GM21360 (cell line): ENCODE measurements around the gene DLGAP1.
A peak's percentile ranks its signal among the peaks of the same experiment; 100 is the strongest.

ENCODE experiments used
- ATAC-seq: cut with Tn5 transposase; IDR thresholded peaks from one replicate; pipeline ENCODE4 v1.9.1; 2021; ENCODE audit warnings: mild to moderate bottlenecking, moderate library complexity; ENCODE audit not compliant: unreplicated experiment

Gene DLGAP1

GRCh38 chr18:4016391-4017049 lies 438.6 kb downstream of the DLGAP1 start:
- no peak for ATAC-seq

- ATAC-seq = no peak
Observed at GRCh38 chr18:4007846-4008245, 447.3 kb downstream of the DLGAP1 start.

GRCh38 chr18:4004183-4004829 lies 450.8 kb downstream of the DLGAP1 start:
- ATAC-seq = no peak

GRCh38 chr18:3998698-3999333 lies 456.3 kb downstream of the DLGAP1 start:
- ATAC-seq = no peak

DNA sequence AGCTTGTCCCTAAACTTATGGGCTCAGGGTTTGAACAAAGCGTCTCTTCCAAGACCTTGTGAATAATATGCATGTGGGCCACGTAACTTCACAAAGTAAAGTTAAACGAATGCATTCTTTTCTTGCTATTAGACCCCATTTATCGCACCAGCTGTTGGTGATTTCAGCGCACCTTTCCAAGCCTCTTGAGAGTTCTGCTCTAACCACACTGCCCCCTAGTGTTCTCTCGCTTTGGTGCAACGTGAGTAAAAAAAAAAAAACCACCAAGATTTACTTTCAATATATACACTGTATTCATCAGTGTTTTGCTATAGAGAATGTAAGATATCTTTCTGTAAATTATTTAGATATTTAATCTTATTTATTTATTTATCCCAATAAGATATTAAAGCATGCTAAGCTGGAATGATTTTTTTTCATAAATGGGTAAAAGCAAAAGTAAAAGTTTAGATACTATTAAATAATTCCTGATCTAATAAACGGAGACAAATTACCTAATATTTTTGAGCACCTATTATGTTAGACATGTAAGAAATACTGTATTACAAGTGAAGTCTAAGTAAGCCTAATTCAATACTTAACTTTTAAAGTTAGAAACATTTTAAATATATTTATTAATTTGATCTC lies 459.5 kb downstream of the DLGAP1 start:
- ATAC-seq = peak; percentile 78

DNA sequence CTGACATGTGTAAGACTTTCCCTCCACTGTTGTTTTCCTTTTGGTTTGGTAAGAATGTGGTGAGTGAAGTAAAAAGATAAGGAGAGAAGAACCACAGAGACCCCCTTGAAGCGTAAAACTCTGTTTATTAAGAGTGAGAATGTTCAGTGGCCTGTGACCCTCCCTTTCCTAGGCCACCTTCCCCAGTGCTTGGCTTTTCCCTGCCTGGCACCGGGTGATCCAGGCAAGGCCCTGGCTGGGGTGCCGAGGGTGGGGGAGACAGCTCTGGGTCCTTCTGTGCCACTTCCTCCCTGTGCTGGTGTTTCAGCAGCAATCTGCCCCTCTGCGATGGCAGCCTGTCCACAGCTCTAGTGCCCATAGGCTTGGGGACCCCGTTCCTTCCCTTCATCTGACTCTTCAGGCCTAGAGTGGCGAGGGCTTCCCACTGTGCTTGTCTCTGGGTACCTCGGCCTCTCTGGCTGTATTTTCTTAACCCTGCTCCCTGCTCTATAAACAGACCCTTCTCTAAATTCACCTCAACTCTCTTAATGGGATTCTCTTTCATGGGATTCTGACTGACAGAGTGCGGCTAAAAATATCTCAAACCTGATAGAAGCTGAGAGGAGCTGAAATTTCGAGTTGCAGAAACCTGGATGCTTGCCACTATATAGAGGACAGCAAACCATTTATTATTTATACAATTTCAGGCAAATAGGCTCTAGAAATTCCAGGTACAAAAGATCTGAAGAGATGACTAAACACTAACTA lies 461.0 kb downstream of the DLGAP1 start:
- no peak for ATAC-seq

- no peak for ATAC-seq
Observed at GRCh38 chr18:3985664-3986063, 469.4 kb downstream of the DLGAP1 start.

- ATAC-seq = no peak
Observed at GRCh38 chr18:3985020-3985419, 470.1 kb downstream of the DLGAP1 start.

DNA sequence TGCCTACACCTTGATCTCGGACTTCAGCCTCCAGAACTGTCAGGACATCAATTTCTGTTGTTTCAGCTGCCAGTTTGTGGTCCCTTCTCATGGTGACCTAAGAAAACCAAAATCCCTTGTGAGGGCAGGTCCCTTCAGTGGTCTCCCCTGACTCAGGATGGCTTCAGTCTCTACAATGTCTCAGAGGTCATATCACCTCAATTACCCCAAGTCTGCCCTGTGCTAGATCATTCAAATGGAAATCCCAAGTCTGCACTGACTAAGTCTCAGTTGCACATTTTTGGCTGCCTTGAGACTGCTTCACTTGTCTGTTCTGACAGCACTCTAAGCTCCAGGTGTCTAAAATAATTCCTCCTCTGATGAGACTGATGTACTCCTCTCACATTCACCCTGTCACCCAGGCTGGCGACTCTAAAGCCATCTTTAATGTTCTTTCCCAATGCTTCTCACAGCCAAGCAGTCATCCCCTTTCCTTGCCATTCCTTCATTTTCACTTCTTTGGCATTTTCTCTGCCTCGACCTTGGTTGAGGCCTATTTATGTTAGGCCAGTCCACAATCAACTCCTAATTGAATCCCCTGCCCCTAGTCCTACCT lies 470.8 kb downstream of the DLGAP1 start:
- no peak for ATAC-seq

GRCh38 chr18:3983351-3983969 lies 471.6 kb downstream of the DLGAP1 start:
- ATAC-seq = no peak

DNA sequence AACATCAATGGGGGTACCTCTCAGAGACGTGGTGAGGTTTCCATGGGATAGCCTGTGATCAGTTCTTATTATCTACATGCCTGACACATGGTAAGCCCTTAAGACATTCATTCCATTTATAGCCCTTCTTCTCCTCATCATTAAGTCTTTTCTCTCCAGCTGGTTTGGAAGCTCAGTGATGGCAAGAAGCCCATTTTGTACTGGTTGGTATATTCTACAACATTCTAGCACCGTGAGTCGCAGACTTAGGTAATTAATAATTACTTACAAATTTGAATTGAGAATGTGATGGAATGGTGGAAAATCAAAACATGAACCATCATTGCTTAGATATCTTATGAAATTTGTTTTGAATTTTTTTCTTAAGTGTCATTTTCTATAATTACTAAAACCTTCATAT lies 472.6 kb downstream of the DLGAP1 start:
- ATAC-seq = no peak

- ATAC-seq = no peak
Observed at GRCh38 chr18:3979024-3979423, 476.1 kb downstream of the DLGAP1 start.

DNA sequence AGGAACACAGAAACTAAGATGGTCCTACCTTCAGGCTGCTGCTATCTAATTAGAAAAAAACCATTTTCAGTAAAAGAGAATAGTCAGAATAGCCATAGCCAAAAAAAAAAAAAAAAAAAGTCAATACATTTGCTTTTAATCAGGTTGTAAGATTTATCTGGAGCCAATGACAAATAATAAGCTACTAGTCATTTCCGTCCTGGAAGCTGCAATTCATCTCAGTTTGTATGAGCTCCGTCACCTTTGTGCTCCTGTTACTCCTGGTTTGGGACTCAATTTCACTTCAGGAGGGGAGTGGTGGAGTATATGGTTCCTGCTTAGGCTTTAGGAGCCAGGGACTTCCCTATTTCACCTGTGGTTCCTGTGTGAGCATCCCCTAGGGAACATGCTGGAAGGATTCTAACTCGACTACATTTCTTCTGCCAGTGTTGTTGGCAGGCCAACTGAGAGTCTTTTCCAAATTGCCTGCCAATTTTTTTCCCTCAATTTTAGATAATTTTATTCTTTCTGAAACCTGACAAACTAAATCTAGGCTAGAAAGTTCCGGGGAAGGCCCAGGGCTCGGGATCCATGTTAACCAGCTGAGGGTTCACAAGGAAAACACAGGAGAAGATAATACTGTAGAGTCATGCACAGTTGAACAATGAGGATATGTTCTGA lies 481.8 kb downstream of the DLGAP1 start:
- ATAC-seq = no peak

- no peak for ATAC-seq
Observed at GRCh38 chr18:3972291-3972930, 482.7 kb downstream of the DLGAP1 start.

DNA sequence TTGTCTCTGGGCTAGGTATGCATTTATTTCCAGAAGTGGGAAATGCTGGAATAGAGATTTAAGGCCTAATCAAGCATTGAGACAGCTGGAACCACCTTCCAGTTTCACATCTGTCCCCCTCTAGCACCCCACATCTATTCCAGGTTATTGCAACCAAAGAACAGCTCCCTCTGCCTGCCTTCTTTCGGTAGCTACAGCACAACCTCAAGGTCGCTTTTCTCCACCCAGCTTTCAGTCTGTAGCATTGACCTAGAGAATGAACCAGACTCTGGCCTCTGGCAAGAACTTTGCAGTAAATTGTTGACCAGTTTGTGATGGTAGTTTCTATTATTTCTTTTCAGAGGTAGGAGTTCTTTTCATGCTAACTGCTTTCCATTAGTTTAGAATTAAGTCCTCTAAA lies 484.2 kb downstream of the DLGAP1 start:
- no peak for ATAC-seq

DNA sequence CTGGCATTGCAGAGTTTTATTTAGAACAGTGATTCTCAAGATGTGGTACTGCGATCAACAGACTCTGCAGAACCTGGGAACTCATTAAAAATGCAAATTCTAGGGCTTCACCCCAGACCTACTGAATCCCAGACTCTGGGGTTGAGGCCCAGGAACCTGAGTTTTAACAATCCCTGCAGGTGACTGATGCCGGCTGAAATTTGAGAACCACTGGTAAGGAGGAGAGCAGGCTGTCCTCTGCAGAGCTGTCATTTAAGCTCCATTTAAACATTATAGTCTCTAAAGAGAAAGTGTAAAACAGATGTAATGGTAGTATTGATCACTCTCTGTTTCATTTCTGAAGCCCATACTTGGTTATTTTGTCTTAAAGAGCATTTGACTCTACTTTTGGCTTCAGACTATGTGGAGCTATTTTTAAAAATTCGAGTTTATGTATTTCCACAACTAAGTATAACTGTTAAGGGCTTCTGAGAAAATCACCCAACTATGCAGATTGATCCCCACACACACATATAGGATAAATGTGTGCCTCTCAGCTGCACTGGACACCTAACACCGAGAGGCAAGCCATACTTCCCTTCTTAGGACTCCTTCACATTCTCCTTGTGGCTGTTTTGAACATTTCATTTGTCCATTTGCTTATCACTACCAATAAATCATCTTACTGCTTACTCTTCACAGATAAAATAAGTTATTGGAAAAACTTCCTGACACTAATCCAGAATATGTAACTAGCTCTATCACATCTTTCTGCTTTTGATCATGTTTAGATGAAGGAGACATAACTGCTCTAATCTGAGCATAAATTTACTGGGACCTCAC lies 487.5 kb downstream of the DLGAP1 start:
- no peak for ATAC-seq

DNA sequence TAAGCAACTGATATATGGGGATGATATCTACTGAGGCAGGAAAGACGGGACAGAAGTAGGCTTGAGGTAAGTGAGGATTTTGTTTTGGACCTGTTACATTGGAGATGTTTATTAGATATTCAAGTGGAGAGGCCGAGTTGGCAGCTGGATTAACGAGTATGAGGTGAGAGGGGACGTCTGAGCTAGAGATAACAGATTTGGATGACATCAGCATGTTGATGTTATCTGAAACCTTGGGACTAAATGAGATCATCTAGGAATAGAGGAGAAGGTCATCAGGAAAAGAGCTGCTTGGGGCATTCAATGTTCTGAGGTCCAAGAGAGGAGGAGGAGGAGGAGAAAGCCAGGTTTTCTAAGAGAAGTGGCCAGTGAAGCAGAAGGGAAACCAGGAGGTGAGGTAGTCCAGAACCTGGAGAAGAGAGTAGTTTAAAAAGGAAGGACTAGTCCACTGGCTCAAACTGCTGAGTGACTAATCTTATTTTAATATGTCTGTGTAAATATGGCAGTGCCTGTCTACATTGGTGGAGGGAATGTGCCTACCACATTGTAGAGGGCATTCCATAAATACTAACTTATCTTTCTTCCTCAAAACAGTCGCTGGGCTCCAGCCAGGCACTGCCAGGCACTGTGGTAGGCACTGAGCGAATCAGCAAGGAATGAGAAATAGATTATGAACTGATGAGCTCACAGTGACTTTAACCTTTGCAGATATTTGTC lies 488.3 kb downstream of the DLGAP1 start:
- ATAC-seq = no peak

- no peak for ATAC-seq
Observed at GRCh38 chr18:3966246-3966641, 488.9 kb downstream of the DLGAP1 start.
